ENCODE measurements around the gene TMPRSS3. TPM values are rescaled to one million over a fixed set of nuclear protein-coding genes. Genes with fewer than 3 reads are reported as not detected.

Gene TMPRSS3
- total RNA-seq, 4 donors from 2014 or later, result 5.0 to 12.6 (median 6.2) TPM

- WGBS, 2 donors, result 89 to 100% methylated on average over 1 of the region's 1 CpG
- intact Hi-C loops (cut with DNase I), result no loop called here
- Histone ChIP-seq H3K9me3 (no peaks in the 10 kb centered on the region), H3K27ac (no peak overlapping the region), H3K27me3 (no peaks in the 10 kb centered on the region), H3K36me3 (no peaks in the 10 kb centered on the region), H3K4me3 (replicated peaks in 1 of 3) (no peak overlapping the region), H3K4me1 (no peaks in the 10 kb centered on the region)
- TF ChIP-seq, protein P1, sequence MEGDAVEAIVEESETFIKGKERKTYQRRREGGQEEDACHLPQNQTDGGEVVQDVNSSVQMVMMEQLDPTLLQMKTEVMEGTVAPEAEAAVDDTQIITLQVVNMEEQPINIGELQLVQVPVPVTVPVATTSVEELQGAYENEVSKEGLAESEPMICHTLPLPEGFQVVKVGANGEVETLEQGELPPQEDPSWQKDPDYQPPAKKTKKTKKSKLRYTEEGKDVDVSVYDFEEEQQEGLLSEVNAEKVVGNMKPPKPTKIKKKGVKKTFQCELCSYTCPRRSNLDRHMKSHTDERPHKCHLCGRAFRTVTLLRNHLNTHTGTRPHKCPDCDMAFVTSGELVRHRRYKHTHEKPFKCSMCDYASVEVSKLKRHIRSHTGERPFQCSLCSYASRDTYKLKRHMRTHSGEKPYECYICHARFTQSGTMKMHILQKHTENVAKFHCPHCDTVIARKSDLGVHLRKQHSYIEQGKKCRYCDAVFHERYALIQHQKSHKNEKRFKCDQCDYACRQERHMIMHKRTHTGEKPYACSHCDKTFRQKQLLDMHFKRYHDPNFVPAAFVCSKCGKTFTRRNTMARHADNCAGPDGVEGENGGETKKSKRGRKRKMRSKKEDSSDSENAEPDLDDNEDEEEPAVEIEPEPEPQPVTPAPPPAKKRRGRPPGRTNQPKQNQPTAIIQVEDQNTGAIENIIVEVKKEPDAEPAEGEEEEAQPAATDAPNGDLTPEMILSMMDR (IDR thresholded peaks at IDR 0.05), result no peak
- TF ChIP-seq POLR2A (IDR thresholded peaks at IDR 0.05), result no peak
- DNase-seq, result no peak
Measured at GRCh38 chr21:42429021-42429420, 33.2 kb upstream of the TMPRSS3 start.

DNA sequence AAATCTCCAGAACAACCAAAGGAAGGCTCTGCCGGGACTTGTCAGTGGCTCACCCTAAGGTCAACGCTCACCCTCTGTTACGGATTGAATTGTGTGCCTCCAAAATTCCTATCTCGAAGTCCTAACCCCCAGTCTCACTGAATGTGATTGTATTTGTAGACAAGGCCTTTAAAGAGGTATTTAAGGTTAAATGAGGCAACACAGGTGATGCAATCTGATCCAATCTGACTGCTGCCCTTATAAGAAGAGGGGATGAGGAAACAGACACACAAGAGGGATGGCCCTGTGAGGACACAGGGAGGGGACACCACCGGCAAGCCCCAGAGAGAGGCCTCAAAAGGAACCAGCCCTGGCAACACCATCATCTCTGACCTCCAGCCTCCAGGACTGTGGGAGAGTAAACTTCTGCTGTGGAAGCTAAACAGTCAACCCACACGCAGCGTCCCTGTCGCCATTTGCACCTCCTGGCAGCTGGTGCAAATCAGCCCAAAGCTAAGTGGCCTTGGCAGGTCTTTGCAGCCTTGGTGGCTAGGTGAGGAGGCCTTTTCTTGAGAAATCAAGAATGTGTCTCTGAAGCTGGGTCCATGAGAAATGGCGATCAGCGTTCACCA is 32.1 kb upstream of the TMPRSS3 start:
- H3K4me3 ChIP-seq (replicated peaks in 1 of 3), result no peak overlapping the region
- no peaks in the 10 kb centered on the region for H3K36me3 ChIP-seq
- intact Hi-C loops (cut with DNase I), result no loop called here
- H3K27me3 ChIP-seq, result no peaks in the 10 kb centered on the region
- H3K27ac ChIP-seq, result no peak overlapping the region
- no peaks in the 10 kb centered on the region for H3K9me3 ChIP-seq
- 80 to 82% methylated on average over 10 of the region's 10 CpGs for WGBS, 2 donors
- H3K4me1 ChIP-seq, result no peaks in the 10 kb centered on the region
- TF ChIP-seq, protein P1 (IDR thresholded peaks at IDR 0.05), result no peak
- no peak for TF ChIP-seq POLR2A (IDR thresholded peaks at IDR 0.05)
- no peak for DNase-seq

- Histone ChIP-seq H3K27ac (no peak overlapping the region), H3K4me1 (no peaks in the 10 kb centered on the region), H3K36me3 (no peaks in the 10 kb centered on the region), H3K9me3 (no peaks in the 10 kb centered on the region), H3K4me3 (replicated peaks in 1 of 3) (no peak overlapping the region), H3K27me3 (no peaks in the 10 kb centered on the region)
- WGBS, 2 donors, result 83 to 85% methylated on average over 10 of the region's 10 CpGs
- TF ChIP-seq POLR2A (IDR thresholded peaks at IDR 0.05), result no peak
- TF ChIP-seq, protein P1 (IDR thresholded peaks at IDR 0.05), result no peak
- intact Hi-C loops (cut with DNase I), result no loop called here
- no peak for DNase-seq
Measured at GRCh38 chr21:42426876-42427480, 31.1 kb upstream of the TMPRSS3 start.

- no peak for DNase-seq
- Histone ChIP-seq H3K36me3 (no peaks in the 10 kb centered on the region), H3K4me3 (replicated peaks in 1 of 3) (no peak overlapping the region), H3K9me3 (no peaks in the 10 kb centered on the region), H3K27me3 (no peaks in the 10 kb centered on the region), H3K4me1 (no peaks in the 10 kb centered on the region), H3K27ac (no peak overlapping the region)
- WGBS, 2 donors, result 83 to 88% methylated on average over 7 of the region's 7 CpGs
- intact Hi-C loops (cut with DNase I), result no loop called here
- TF ChIP-seq, protein P1 (IDR thresholded peaks at IDR 0.05), result no peak
- TF ChIP-seq POLR2A (IDR thresholded peaks at IDR 0.05), result no peak
Measured at GRCh38 chr21:42426424-42426823, 30.6 kb upstream of the TMPRSS3 start.

- intact Hi-C loops (cut with DNase I), result no loop called here
- no peaks in the 10 kb centered on the region for H3K4me1 ChIP-seq
- DNase-seq, result no peak
- H3K9me3 ChIP-seq, result no peaks in the 10 kb centered on the region
- no peaks in the 10 kb centered on the region for H3K27me3 ChIP-seq
- H3K36me3 ChIP-seq, result no peaks in the 10 kb centered on the region
- TF ChIP-seq, protein P1 (IDR thresholded peaks at IDR 0.05), result no peak
- TF ChIP-seq POLR2A (IDR thresholded peaks at IDR 0.05), result no peak
- WGBS, 2 donors, result 76 to 80% methylated on average over 4 of the region's 4 CpGs
- no peak overlapping the region for H3K4me3 ChIP-seq (replicated peaks in 1 of 3)
- H3K27ac ChIP-seq, result no peak overlapping the region
Measured at GRCh38 chr21:42425591-42425990, 29.7 kb upstream of the TMPRSS3 start.

All from thyroid gland (tissue), 4 donors.